Measurements from ENCODE around the gene PLXNA1. TPM values are rescaled to one million over a fixed set of nuclear protein-coding genes. Genes with fewer than 3 reads are reported as not detected.

The PLXNA1 gene
- polyA plus RNA-seq, 1 of the 3 experiments (the other 2 are of a cell fraction), result 48.1 TPM

DNA sequence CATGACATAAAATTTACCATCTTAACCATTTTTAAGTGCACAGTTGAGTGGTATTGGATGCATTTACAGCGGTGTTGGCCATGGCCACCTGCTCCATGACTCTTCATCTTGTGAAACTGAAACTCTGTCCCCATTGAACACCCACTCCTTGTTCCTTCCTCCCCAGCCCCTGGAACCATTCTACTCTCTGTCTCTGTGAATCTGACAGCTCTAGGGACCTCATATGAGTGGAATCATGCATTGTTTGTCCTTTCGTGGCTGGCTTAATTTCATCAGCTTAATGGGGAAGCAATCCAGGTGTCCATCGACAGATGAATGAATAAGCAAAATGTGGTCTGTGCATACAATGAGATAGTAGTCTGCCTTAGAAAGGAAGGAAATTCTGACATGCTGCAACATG lies 42.5 kb downstream of the PLXNA1 start:
- Histone ChIP-seq H3F3A (replicated peaks; ENCODE audit: insufficient read depth) (no peaks in the 10 kb centered on the region), H3K79me2 (ENCODE audit: insufficient read depth) (no peaks in the 10 kb centered on the region), H4K20me1 (ENCODE audit: insufficient read depth) (no peaks in the 10 kb centered on the region), H3K27me3 (ENCODE audit: insufficient read depth) (no peaks in the 10 kb centered on the region), H3K9me3 (no peaks in the 10 kb centered on the region), H3K4me2 (no peak overlapping the region), H3K9ac (no peak overlapping the region), H3K4me1 (ENCODE audit: control insufficient read depth in 1 of 2, insufficient read depth in 2 of 2, low read depth in 1 of 2, low read length in 1 of 2) (peaks cover 0 to 3% of the 10 kb centered on the region in 2 experiments; a peak in 1 of 4 replicates), H3K4me3 (ENCODE audit: low read depth in 2 of 2, low read length in 1 of 2) (no peak overlapping the region), H3K9me2 (no peaks in the 10 kb centered on the region), H3K36me3 (replicated peaks in 1 of 2; ENCODE audit: control insufficient read depth in 1 of 2, insufficient read depth in 2 of 2, low read length in 1 of 2) (peaks cover 3 to 95% of the 10 kb centered on the region in 2 experiments), H3K27ac (ENCODE audit: low read depth in 2 of 2, low read length in 1 of 2) (no peak overlapping the region), H2AFZ (ENCODE audit: low read depth) (no peak overlapping the region)
- POLR2A ChIA-PET, result no interaction called here
- 74% methylated on average over 3 of the region's 3 CpGs for WGBS (ENCODE audit: low lambda C conversion rate)
- no peak for DNase-seq
- CTCF ChIA-PET, result interaction anchor here (0.9 kb wide), 1 partner anchor 9 kb away, joined by 3 read pairs; no protein-coding TSS in a partner anchor
- TF ChIP-seq RAD21 (IDR thresholded peaks at IDR 0.05; ENCODE audit: low read length) (no peak), ELF1 (IDR thresholded peaks at IDR 0.05) (no peak), GATA2 (CRISPR knock-in tag; IDR thresholded peaks at IDR 0.05) (no peak), SIN3A (IDR thresholded peaks at IDR 0.05; ENCODE audit: borderline replicate concordance, low read depth, low read length) (no peak), MXI1 (IDR thresholded peaks at IDR 0.05; ENCODE audit: low read depth, low read length) (no peak), RCOR1 (IDR thresholded peaks at IDR 0.05; ENCODE audit: low read length) (no peak), RXRA (IDR thresholded peaks at IDR 0.05; ENCODE audit: borderline replicate concordance, low read depth) (no peak), FOXM1 (IDR thresholded peaks at IDR 0.05; ENCODE audit: low read depth) (no peak), FOSL2 (IDR thresholded peaks at IDR 0.05; ENCODE audit: borderline replicate concordance, low read depth) (no peak), MEF2A (IDR thresholded peaks at IDR 0.05; ENCODE audit: borderline replicate concordance, low read depth) (no peak), NFIC (IDR thresholded peaks at IDR 0.05; ENCODE audit: borderline replicate concordance) (no peak), TEAD4 (IDR thresholded peaks at IDR 0.05; ENCODE audit: borderline replicate concordance, insufficient read depth) (no peak), EP300 (IDR thresholded peaks at IDR 0.05; ENCODE audit: borderline replicate concordance in 1 of 2, low read depth in 1 of 2, low read length in 1 of 2) (no peak), EZH2phosphoT487 (IDR thresholded peaks at IDR 0.05; ENCODE audit: borderline replicate concordance, low read depth) (no peak), GABPA (IDR thresholded peaks at IDR 0.05; ENCODE audit: low read depth) (no peak)
- TF ChIP-seq, protein P1, sequence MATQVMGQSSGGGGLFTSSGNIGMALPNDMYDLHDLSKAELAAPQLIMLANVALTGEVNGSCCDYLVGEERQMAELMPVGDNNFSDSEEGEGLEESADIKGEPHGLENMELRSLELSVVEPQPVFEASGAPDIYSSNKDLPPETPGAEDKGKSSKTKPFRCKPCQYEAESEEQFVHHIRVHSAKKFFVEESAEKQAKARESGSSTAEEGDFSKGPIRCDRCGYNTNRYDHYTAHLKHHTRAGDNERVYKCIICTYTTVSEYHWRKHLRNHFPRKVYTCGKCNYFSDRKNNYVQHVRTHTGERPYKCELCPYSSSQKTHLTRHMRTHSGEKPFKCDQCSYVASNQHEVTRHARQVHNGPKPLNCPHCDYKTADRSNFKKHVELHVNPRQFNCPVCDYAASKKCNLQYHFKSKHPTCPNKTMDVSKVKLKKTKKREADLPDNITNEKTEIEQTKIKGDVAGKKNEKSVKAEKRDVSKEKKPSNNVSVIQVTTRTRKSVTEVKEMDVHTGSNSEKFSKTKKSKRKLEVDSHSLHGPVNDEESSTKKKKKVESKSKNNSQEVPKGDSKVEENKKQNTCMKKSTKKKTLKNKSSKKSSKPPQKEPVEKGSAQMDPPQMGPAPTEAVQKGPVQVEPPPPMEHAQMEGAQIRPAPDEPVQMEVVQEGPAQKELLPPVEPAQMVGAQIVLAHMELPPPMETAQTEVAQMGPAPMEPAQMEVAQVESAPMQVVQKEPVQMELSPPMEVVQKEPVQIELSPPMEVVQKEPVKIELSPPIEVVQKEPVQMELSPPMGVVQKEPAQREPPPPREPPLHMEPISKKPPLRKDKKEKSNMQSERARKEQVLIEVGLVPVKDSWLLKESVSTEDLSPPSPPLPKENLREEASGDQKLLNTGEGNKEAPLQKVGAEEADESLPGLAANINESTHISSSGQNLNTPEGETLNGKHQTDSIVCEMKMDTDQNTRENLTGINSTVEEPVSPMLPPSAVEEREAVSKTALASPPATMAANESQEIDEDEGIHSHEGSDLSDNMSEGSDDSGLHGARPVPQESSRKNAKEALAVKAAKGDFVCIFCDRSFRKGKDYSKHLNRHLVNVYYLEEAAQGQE (IDR thresholded peaks at IDR 0.05; ENCODE audit: low read depth, low read length), result no peak
- TF ChIP-seq, protein P2, sequence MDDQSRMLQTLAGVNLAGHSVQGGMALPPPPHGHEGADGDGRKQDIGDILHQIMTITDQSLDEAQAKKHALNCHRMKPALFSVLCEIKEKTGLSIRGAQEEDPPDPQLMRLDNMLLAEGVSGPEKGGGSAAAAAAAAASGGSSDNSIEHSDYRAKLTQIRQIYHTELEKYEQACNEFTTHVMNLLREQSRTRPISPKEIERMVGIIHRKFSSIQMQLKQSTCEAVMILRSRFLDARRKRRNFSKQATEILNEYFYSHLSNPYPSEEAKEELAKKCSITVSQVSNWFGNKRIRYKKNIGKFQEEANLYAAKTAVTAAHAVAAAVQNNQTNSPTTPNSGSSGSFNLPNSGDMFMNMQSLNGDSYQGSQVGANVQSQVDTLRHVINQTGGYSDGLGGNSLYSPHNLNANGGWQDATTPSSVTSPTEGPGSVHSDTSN (IDR thresholded peaks at IDR 0.05), result no peak
- TF ChIP-seq, protein P3, sequence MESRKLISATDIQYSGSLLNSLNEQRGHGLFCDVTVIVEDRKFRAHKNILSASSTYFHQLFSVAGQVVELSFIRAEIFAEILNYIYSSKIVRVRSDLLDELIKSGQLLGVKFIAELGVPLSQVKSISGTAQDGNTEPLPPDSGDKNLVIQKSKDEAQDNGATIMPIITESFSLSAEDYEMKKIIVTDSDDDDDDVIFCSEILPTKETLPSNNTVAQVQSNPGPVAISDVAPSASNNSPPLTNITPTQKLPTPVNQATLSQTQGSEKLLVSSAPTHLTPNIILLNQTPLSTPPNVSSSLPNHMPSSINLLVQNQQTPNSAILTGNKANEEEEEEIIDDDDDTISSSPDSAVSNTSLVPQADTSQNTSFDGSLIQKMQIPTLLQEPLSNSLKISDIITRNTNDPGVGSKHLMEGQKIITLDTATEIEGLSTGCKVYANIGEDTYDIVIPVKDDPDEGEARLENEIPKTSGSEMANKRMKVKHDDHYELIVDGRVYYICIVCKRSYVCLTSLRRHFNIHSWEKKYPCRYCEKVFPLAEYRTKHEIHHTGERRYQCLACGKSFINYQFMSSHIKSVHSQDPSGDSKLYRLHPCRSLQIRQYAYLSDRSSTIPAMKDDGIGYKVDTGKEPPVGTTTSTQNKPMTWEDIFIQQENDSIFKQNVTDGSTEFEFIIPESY (IDR thresholded peaks at IDR 0.05; ENCODE audit: borderline replicate concordance, low read depth), result no peak

Data from SK-N-SH (cell line).